Vagina (tissue), 2 donors: ENCODE data around the gene MECP2. TPM values are rescaled to one million over a fixed set of nuclear protein-coding genes. Genes with fewer than 3 reads are reported as not detected.
"Not testable (repeated sequence)": the region's sequence is repeated elsewhere in the genome, so short reads cannot be mapped to it uniquely, and the experiment has no call there.

Experiments used
- DNase-seq, 2 donors: peaks; one replicate each; pipeline ENCODE4 v3.0.0-alpha.2; 2017; ENCODE audit errors: extremely low spot score in 2 of 2
- H3K27ac ChIP-seq: fragments of 200-600 bp; sonication (generic); one replicate; pipeline ENCODE4 v1.5.1; 2019
- H3K27me3 ChIP-seq: fragments of 200-600 bp; sonication (generic); one replicate; pipeline ENCODE4 v1.5.1; 2019
- H3K36me3 ChIP-seq, 2 donors: fragments of 200-600 bp; sonication (generic); one replicate each; pipeline ENCODE4 v1.5.1; 2017 to 2019
- H3K4me1 ChIP-seq: fragments of 200-600 bp; sonication (generic); one replicate; pipeline ENCODE4 v1.5.1; 2019
- H3K4me3 ChIP-seq, 2 donors: fragments of 200-600 bp; sonication (generic); 1 replicate in 1 of 2; 2 replicates in 1 of 2; pipeline ENCODE4 v1.5.1; 2016 to 2019
- H3K9me3 ChIP-seq: fragments of 200-600 bp; sonication (generic); one replicate; pipeline ENCODE4 v1.5.1; 2019
- POLR2A ChIP-seq, 2 donors: fragments of 450-650 bp; IDR thresholded peaks; one replicate each; pipeline ENCODE4 v1.6.1; 2017; ENCODE audit warnings: antibody characterized with exemption in 2 of 2, mild to moderate bottlenecking in 2 of 2, moderate library complexity in 2 of 2
- POLR2AphosphoS5 ChIP-seq, 2 donors: sonication (generic); formaldehyde crosslinking; IDR thresholded peaks; one replicate each; pipeline ENCODE4 v1.9.0; 2017; ENCODE audit warnings: antibody characterized with exemption in 2 of 2, mild to moderate bottlenecking in 2 of 2, low read depth in 1 of 2; ENCODE audit not compliant: insufficient read depth in 1 of 2
- intact Hi-C: fragments of 100-400 bp; cut with DNase I; formaldehyde crosslinking; loops from one replicate; pipeline ENCODE4 v1.15.1; 2023
- total RNA-seq: library from RNA; depleted of rRNA; stranded (reverse); fragments of >200 nt; gene quantifications from one replicate; pipeline ENCODE4 v1.2.3, GENCODE V29; 2016
- TF ChIP-seq, protein P1 (sequence below), 3 experiments: fragments of 450-650 bp in 2 of 3; fragments of 200-600 bp in 1 of 3; sonication (generic) in 1 of 3; IDR thresholded peaks; one replicate each; pipeline ENCODE4 v1.5.1; 2017 to 2019; ENCODE audit warnings: antibody characterized with exemption in 3 of 3, mild to moderate bottlenecking in 2 of 3, moderate library complexity in 2 of 3

MECP2 gene
- total RNA-seq = 38.5 TPM

DNA sequence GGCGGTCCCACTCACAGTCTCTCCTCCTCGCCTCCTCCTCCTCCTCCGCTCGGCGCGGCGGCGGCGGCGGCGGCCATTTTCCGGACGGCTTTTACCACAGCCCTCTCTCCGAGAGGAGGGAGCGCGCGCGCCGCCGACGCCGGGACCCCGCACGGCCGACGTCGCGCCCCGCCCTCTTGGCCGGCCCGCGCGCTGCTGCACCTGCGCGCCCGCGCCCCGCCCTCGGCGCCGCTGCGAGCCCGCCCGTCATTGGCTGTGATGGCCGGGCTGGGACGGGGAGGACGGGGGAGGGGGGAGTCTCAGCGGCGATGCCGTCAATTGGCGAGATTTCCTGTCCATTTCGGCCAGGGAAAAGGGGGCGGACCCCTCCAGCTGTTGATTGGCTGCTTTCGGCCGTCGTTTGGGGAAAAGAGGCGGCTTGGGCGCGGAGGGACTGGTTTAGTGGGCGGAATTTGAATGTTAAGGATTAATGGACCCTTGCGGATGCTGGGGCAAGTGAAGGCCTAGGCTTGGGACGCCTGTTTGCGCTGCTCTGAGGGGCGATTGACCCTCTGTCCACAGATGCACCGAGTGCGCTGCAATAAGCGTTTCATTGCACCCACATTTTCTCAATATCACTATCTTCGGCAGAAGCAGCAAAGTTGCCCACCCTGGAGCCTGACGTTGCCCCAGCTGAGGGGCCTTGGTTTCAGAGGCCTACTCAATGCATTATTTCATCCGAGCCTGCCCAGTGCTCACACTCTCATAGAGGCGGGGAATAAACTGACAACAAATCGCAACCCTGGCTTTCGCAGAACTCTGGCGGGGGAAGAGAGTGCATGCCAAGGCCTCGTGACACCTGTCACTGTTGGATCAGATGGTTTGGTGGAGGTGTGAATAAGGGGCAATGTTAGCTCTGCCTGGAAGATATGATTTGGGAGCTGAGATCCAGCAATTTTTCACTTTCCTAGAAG, at the start of gene MECP2:
Gene MECP2 (minus strand): TSS at position 129 of the 953 bp plus-strand sequence.
- intact Hi-C loops = no loop called here
- Histone ChIP-seq H3K4me1 (peaks cover 17% of the 10 kb centered on the region), H3K9me3 (no peaks in the 10 kb centered on the region), H3K36me3 (no peaks in the 10 kb centered on the region), H3K4me3 (peak within 1 kb of the TSS; percentile 67 to 68), H3K27me3 (no peaks in the 10 kb centered on the region), H3K27ac (peak within 1 kb of the TSS; percentile 97)
- TF ChIP-seq POLR2AphosphoS5 (IDR thresholded peaks at IDR 0.05; ENCODE audit: insufficient read depth in 1 of 2, low read depth in 1 of 2) (peak in 1 of 2 donors; percentile 49), POLR2A (IDR thresholded peaks at IDR 0.05) (peak in 1 of 2 donors; percentile 48)
- TF ChIP-seq, protein P1, sequence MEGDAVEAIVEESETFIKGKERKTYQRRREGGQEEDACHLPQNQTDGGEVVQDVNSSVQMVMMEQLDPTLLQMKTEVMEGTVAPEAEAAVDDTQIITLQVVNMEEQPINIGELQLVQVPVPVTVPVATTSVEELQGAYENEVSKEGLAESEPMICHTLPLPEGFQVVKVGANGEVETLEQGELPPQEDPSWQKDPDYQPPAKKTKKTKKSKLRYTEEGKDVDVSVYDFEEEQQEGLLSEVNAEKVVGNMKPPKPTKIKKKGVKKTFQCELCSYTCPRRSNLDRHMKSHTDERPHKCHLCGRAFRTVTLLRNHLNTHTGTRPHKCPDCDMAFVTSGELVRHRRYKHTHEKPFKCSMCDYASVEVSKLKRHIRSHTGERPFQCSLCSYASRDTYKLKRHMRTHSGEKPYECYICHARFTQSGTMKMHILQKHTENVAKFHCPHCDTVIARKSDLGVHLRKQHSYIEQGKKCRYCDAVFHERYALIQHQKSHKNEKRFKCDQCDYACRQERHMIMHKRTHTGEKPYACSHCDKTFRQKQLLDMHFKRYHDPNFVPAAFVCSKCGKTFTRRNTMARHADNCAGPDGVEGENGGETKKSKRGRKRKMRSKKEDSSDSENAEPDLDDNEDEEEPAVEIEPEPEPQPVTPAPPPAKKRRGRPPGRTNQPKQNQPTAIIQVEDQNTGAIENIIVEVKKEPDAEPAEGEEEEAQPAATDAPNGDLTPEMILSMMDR (IDR thresholded peaks at IDR 0.05) = no peak
- DNase-seq = no peak

DNA sequence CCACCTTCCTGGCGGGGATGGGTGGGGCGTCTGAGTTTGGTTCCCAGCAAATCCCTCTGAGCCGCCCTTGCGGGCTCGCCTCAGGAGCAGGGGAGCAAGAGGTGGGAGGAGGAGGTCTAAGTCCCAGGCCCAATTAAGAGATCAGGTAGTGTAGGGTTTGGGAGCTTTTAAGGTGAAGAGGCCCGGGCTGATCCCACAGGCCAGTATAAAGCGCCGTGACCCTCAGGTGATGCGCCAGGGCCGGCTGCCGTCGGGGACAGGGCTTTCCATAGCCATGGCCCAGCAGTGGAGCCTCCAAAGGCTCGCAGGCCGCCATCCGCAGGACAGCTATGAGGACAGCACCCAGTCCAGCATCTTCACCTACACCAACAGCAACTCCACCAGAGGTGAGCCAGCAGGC, 46.5 kb upstream of the MECP2 start, which contains the start of gene OPN1LW:
Gene OPN1LW (plus strand): TSS at position 234 of the 400 bp plus-strand sequence. CDS start 41 bp downstream, at position 275.
- DNase-seq = not testable (repeated sequence)

DNA sequence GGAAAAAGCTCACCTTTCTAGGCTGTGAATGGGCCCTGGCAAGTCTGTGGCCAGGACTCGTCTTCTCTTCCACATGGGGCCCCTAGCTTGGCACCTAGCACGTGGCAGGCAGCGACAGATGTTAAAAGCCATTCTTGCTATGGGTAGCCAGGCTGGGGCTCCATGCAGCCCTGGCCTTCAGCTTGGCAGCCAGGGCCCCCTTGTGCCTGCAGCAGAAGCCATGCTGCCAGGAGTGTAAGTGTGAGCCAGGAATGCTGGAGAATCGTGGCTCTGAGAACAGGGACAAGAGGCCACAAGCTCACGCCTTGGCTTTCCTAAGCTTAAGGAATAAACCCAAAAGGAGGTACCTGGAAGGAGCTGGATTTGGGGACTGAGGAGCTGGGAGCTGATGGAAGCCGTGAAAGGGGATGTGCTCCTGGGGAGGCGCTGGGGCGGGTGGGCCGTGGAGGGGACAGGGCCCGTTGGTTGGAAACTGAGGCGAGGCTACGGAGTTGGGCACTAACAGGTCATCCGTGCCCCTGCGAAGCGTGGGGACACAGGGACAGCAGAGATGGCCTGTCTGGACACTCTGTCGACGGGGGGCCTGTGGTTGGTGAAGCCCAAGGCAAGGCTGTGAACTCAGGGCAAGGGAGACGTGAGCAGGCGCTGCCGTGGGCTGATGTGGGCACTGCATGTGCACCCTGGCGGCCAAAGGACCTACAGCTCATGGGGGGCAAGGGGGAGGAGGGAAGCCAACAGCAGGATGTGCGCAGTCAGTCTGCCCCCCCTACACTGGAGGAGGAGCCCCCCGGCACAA, 45.6 kb upstream of the MECP2 start:
- Histone ChIP-seq H3K27ac (no peak overlapping the region), H3K36me3 (no peaks in the 10 kb centered on the region), H3K27me3 (no peaks in the 10 kb centered on the region), H3K9me3 (no peaks in the 10 kb centered on the region), H3K4me1 (no peaks in the 10 kb centered on the region), H3K4me3 (no peak overlapping the region)
- no peak for DNase-seq
- TF ChIP-seq POLR2A (IDR thresholded peaks at IDR 0.05) = no peak
- no peak for TF ChIP-seq POLR2AphosphoS5 (IDR thresholded peaks at IDR 0.05; ENCODE audit: insufficient read depth in 1 of 2, low read depth in 1 of 2)
- TF ChIP-seq, protein P1 (IDR thresholded peaks at IDR 0.05) = no peak
- intact Hi-C loops = no loop called here

More for the DNA sequence above, 46.5 kb upstream of the MECP2 start, which contains the start of gene OPN1LW:
- H3K27me3 ChIP-seq, H3K9me3 ChIP-seq, H3K36me3 ChIP-seq, H3K4me1 ChIP-seq, H3K4me3 ChIP-seq, H3K27ac ChIP-seq, intact Hi-C loops: not testable (repeated sequence)

DNA sequence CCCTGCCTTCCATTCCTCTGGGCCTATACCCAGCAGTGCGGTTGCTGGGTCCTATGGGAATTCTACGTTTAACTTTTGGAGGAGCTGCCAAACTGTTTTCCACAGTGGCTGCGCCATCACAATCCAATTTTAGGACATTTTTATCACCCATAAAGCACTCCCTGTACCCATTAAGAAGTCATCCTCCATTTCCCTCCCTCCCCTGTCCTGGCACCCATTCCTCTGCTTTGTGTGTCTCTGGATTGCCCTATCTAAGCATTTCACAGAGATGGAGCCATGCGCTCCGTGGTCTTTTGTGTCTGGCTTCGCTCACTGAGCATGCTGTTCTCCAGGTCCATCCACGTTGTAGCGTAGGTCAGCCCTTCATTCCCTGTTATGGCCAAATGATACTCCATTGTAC, 44.9 kb upstream of the MECP2 start:
- no peaks in the 10 kb centered on the region for H3K27me3 ChIP-seq
- no peak overlapping the region for H3K4me3 ChIP-seq
- H3K27ac ChIP-seq = no peak overlapping the region
- no peaks in the 10 kb centered on the region for H3K4me1 ChIP-seq
- TF ChIP-seq POLR2AphosphoS5 (IDR thresholded peaks at IDR 0.05; ENCODE audit: insufficient read depth in 1 of 2, low read depth in 1 of 2) = peak in 1 of 2 donors; percentile 42
- TF ChIP-seq POLR2A (IDR thresholded peaks at IDR 0.05) = no peak
- intact Hi-C loops = no loop called here
- H3K9me3 ChIP-seq = no peaks in the 10 kb centered on the region
- H3K36me3 ChIP-seq = no peaks in the 10 kb centered on the region
- DNase-seq = no peak

DNA sequence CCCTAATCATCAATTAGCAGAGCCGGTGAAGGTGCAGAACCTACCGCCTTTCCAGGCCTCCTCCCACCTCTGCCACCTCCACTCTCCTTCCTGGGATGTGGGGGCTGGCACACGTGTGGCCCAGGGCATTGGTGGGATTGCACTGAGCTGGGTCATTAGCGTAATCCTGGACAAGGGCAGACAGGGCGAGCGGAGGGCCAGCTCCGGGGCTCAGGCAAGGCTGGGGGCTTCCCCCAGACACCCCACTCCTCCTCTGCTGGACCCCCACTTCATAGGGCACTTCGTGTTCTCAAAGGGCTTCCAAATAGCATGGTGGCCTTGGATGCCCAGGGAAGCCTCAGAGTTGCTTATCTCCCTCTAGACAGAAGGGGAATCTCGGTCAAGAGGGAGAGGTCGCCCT, 43.2 kb upstream of the MECP2 start:
- Histone ChIP-seq H3K36me3 (no peaks in the 10 kb centered on the region), H3K27ac (no peak overlapping the region), H3K27me3 (no peaks in the 10 kb centered on the region), H3K9me3 (no peaks in the 10 kb centered on the region), H3K4me3 (no peak overlapping the region), H3K4me1 (no peaks in the 10 kb centered on the region)
- TF ChIP-seq POLR2AphosphoS5 (IDR thresholded peaks at IDR 0.05; ENCODE audit: insufficient read depth in 1 of 2, low read depth in 1 of 2) (no peak), POLR2A (IDR thresholded peaks at IDR 0.05) (no peak)
- TF ChIP-seq, protein P1 (IDR thresholded peaks at IDR 0.05) = no peak
- DNase-seq = no peak
- intact Hi-C loops = no loop called here
